GM23338 (cell line): ENCODE measurements around the gene HDAC5. TPM values are rescaled to one million over a fixed set of nuclear protein-coding genes. Genes with fewer than 3 reads are reported as not detected.

Experiments used
- ATAC-seq: fragments of 200-7000 bp; cut with Tn5 transposase; 3 replicates; pipeline ENCODE4 v1.9.1; 2020
- DNase-seq: peaks from one replicate; pipeline ENCODE4 v3.0.0-alpha.2; 2015; ENCODE audit warnings: low spot score
- H2AFZ ChIP-seq: fragments of 200-600 bp; sonication (generic); 2 replicates; pipeline ENCODE4 v1.8.0; 2016; ENCODE audit warnings: antibody characterized with exemption, mild to moderate bottlenecking, moderate library complexity
- H3F3A ChIP-seq: fragments of 200-600 bp; sonication (generic); replicated peaks from 2 replicates; pipeline ENCODE4 v1.8.0; 2017; ENCODE audit warnings: antibody characterized with exemption, mixed run types, low read depth
- H3K27ac ChIP-seq: fragments of 200-600 bp; sonication (generic); 2 replicates; pipeline ENCODE4 v1.6.1; 2016; ENCODE audit warnings: low read depth
- H3K27me3 ChIP-seq: fragments of 200-600 bp; sonication (generic); 2 replicates; pipeline ENCODE4 v1.8.0; 2016; ENCODE audit warnings: mild to moderate bottlenecking, mixed run types, moderate library complexity; ENCODE audit not compliant: insufficient read depth
- H3K36me3 ChIP-seq: fragments of 200-600 bp; sonication (generic); 2 replicates; pipeline ENCODE4 v1.8.0; 2016; ENCODE audit warnings: mild to moderate bottlenecking; ENCODE audit not compliant: insufficient read depth
- H3K4me1 ChIP-seq: fragments of 200-600 bp; sonication (generic); 2 replicates; pipeline ENCODE4 v1.8.0; 2016; ENCODE audit warnings: mild to moderate bottlenecking, moderate library complexity; ENCODE audit not compliant: insufficient read depth
- H3K4me2 ChIP-seq: fragments of 200-600 bp; sonication (generic); 2 replicates; pipeline ENCODE4 v1.7.1; 2017; ENCODE audit warnings: mixed run types
- H3K4me3 ChIP-seq: fragments of 200-600 bp; sonication (generic); 2 replicates; pipeline ENCODE4 v1.6.1; 2016; ENCODE audit warnings: mixed run types
- H3K79me2 ChIP-seq: fragments of 200-600 bp; sonication (generic); replicated peaks from 2 replicates; pipeline ENCODE4 v1.8.0; 2017; ENCODE audit warnings: mild to moderate bottlenecking; ENCODE audit not compliant: insufficient read depth
- H3K9me2 ChIP-seq: fragments of 200-600 bp; sonication (generic); 2 replicates; pipeline ENCODE4 v1.8.0; 2017; ENCODE audit not compliant: insufficient read depth
- H4K20me1 ChIP-seq: fragments of 200-600 bp; sonication (generic); replicated peaks from 2 replicates; pipeline ENCODE4 v1.8.0; 2017; ENCODE audit warnings: mild to moderate bottlenecking; ENCODE audit not compliant: insufficient read depth
- H3K27ac Mint-ChIP-seq: 2 replicates; pipeline ENCODE4 v1.8.0; 2020; ENCODE audit warnings: inconsistent platforms, mild to moderate bottlenecking, moderate library complexity, mixed read lengths
- H3K27me3 Mint-ChIP-seq: 3 replicates; pipeline ENCODE4 v1.8.0; 2022; ENCODE audit warnings: low read depth, mild to moderate bottlenecking, moderate library complexity, mixed read lengths, inconsistent platforms; ENCODE audit not compliant: insufficient read depth, poor library complexity
- H3K36me3 Mint-ChIP-seq: 3 replicates; pipeline ENCODE4 v1.8.0; 2021; ENCODE audit warnings: low read depth, mild to moderate bottlenecking, inconsistent platforms, moderate library complexity, mixed read lengths
- H3K4me1 Mint-ChIP-seq: 3 replicates; pipeline ENCODE4 v1.8.0; 2020; ENCODE audit warnings: mild to moderate bottlenecking, inconsistent platforms, mixed read lengths
- H3K4me3 Mint-ChIP-seq: 3 replicates; pipeline ENCODE4 v1.8.0; 2021; ENCODE audit warnings: moderate library complexity, mild to moderate bottlenecking, inconsistent platforms, mixed read lengths
- H3K9me3 Mint-ChIP-seq: 3 replicates; pipeline ENCODE4 v1.8.0; 2020; ENCODE audit warnings: moderate library complexity, mild to moderate bottlenecking, inconsistent platforms, mixed read lengths
- CREB1 ChIP-seq: fragments of 250-450 bp; sonication (Bioruptor Pico); IDR thresholded peaks from 2 replicates; pipeline ENCODE4 v1.5.0; 2020; ENCODE audit warnings: low read depth, mild to moderate bottlenecking, moderate library complexity
- EZH2 ChIP-seq: fragments of 200-600 bp; sonication (generic); IDR thresholded peaks from one replicate; pipeline ENCODE4 v1.8.0; 2017; ENCODE audit warnings: antibody characterized with exemption, mild to moderate bottlenecking, low read depth; ENCODE audit not compliant: unreplicated experiment
- EZH2phosphoT487 ChIP-seq: fragments of 200-600 bp; sonication (generic); IDR thresholded peaks from one replicate; pipeline ENCODE4 v1.8.1; 2018; ENCODE audit warnings: antibody characterized with exemption; ENCODE audit not compliant: unreplicated experiment
- JUNB ChIP-seq: IDR thresholded peaks from one replicate; pipeline ENCODE4 v1.6.1; 2016; ENCODE audit warnings: antibody characterized with exemption; ENCODE audit not compliant: unreplicated experiment
- POLR2AphosphoS5 ChIP-seq: IDR thresholded peaks from 2 replicates; pipeline ENCODE4 v1.6.1; 2016; ENCODE audit warnings: antibody characterized with exemption, low read depth
- STAT1 ChIP-seq: IDR thresholded peaks from one replicate; pipeline ENCODE4 v1.6.1; 2016; ENCODE audit warnings: antibody characterized with exemption; ENCODE audit not compliant: unreplicated experiment
- ZNF114 ChIP-seq: fragments of 250-450 bp; sonication (Bioruptor Pico); IDR thresholded peaks from 2 replicates; pipeline ENCODE4 v1.5.0; 2020; ENCODE audit warnings: mild to moderate bottlenecking, moderate library complexity
- polyA plus RNA-seq: library from polyadenylated mRNA; unstranded; fragments of >200 nt; fragmentation: Nextera tagmentation; extraction: Ambion mirVana; gene quantifications from 2 replicates; pipeline ENCODE4 v1.2.1, GENCODE V29; 2016
- total RNA-seq: library from RNA; depleted of rRNA; stranded (reverse); fragments of >200 nt; shearing (Covaris generic); gene quantifications from 2 replicates; pipeline ENCODE4 v1.2.3, GENCODE V29; 2014
- TF ChIP-seq, protein P1 (sequence below): IDR thresholded peaks from one replicate; pipeline ENCODE4 v1.6.1; 2018; ENCODE audit warnings: antibody characterized with exemption; ENCODE audit not compliant: unreplicated experiment
- TF ChIP-seq, protein P2 (sequence below): IDR thresholded peaks from 2 replicates; pipeline ENCODE4 v1.6.1; 2016; ENCODE audit warnings: antibody characterized with exemption
- TF ChIP-seq, protein P3 (sequence below), 2 experiments: fragments of 200-600 bp in 1 of 2; sonication (generic) in 1 of 2; conservative IDR thresholded peaks; 2 replicates each; pipeline versions ENCODE4 v1.5.1 to v1.6.1; 2016 to 2017; ENCODE audit warnings: antibody characterized with exemption in 2 of 2, low read depth in 2 of 2, mild to moderate bottlenecking in 2 of 2, moderate library complexity in 1 of 2

HDAC5 gene
- total and polyA plus RNA-seq, 2 experiments from 2014 or later: 16.9 to 71.1 TPM

DNA sequence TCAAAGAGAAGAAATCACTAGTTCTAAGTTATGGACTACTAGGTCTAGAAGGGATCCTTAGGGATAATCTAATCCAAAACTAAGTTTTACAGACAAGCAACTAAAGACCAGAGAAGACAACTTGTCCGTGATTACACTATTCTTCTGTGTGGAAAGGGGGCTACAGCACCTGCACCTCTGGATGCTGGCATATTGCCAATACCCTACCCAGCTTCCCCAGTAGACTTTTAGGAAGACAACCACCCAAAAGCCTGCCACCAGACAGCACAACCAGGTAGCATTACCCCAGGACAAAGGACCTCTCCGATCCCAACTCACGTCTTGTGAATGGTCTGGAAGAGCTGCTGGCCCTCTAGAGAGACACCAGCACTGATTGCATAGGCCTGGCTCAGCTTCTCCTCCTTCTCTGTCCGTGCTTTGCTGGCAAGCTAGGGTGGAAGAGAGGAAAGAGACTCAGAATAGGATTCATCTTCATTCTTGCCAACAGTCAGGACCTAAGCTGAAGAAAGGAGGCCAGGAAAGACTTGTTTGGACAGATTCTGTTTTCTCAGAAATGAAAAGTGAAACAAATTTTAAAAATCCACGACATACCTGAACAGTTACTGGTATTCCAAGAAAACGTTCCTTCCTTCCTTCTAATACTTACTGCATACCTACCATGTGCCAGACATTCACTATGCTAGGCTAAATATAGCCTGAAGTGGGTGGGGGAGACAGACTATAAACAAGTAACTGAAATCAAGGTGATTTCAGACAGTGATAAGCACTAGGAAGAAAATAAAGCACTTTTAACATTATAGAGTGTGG, 83.4 kb downstream of the HDAC5 start (continued):
- TF ChIP-seq, protein P1, sequence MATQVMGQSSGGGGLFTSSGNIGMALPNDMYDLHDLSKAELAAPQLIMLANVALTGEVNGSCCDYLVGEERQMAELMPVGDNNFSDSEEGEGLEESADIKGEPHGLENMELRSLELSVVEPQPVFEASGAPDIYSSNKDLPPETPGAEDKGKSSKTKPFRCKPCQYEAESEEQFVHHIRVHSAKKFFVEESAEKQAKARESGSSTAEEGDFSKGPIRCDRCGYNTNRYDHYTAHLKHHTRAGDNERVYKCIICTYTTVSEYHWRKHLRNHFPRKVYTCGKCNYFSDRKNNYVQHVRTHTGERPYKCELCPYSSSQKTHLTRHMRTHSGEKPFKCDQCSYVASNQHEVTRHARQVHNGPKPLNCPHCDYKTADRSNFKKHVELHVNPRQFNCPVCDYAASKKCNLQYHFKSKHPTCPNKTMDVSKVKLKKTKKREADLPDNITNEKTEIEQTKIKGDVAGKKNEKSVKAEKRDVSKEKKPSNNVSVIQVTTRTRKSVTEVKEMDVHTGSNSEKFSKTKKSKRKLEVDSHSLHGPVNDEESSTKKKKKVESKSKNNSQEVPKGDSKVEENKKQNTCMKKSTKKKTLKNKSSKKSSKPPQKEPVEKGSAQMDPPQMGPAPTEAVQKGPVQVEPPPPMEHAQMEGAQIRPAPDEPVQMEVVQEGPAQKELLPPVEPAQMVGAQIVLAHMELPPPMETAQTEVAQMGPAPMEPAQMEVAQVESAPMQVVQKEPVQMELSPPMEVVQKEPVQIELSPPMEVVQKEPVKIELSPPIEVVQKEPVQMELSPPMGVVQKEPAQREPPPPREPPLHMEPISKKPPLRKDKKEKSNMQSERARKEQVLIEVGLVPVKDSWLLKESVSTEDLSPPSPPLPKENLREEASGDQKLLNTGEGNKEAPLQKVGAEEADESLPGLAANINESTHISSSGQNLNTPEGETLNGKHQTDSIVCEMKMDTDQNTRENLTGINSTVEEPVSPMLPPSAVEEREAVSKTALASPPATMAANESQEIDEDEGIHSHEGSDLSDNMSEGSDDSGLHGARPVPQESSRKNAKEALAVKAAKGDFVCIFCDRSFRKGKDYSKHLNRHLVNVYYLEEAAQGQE: no peak

DNA sequence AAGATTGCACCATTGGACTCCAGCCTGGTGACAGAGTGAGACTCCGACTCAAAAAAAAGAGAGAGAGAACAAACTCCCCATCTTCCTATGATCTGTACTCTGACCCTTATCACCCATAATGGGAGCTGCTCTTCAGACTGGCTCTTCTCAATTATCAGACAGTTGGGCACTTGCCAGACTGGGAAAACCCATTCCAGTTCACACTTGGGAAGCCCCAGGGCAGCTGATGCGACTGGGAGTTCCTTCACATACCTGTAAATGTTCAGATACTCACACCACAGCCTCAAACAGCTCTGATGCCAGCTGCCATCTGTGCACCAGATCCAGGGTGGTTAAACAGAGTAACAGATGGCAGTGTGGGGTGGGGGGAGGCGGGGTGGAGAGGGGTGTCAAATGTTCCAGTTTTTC, 84.8 kb downstream of the HDAC5 start:
- H2AFZ ChIP-seq: no peak overlapping the region
- 0 out of 2 replicates have a peak, but pooled peaks cover 7% of the 10 kb centered on the region for H3F3A ChIP-seq
- ATAC-seq (no peak), DNase-seq (no peak)
- H3K4me3 ChIP-seq: no peak overlapping the region
- Mint-ChIP-seq H3K27ac (no peak overlapping the region), H3K4me3 (no peak overlapping the region), H3K27me3 (no peaks in the 10 kb centered on the region), H3K9me3 (no peaks in the 10 kb centered on the region), H3K4me1 (no peaks in the 10 kb centered on the region), H3K36me3 (peaks cover 61% of the 10 kb centered on the region)
- no peaks in the 10 kb centered on the region for H3K9me2 ChIP-seq
- no peak overlapping the region for H3K4me2 ChIP-seq
- peaks cover 49% of the 10 kb centered on the region for H3K36me3 ChIP-seq
- peaks cover 54% of the 10 kb centered on the region for H3K79me2 ChIP-seq
- no peaks in the 10 kb centered on the region for H3K4me1 ChIP-seq
- H4K20me1 ChIP-seq: peaks cover 39% of the 10 kb centered on the region
- no peak overlapping the region for H3K27ac ChIP-seq
- no peaks in the 10 kb centered on the region for H3K27me3 ChIP-seq
- no peak for TF ChIP-seq POLR2AphosphoS5
- TF ChIP-seq, protein P1: no peak
- TF ChIP-seq, protein P2, sequence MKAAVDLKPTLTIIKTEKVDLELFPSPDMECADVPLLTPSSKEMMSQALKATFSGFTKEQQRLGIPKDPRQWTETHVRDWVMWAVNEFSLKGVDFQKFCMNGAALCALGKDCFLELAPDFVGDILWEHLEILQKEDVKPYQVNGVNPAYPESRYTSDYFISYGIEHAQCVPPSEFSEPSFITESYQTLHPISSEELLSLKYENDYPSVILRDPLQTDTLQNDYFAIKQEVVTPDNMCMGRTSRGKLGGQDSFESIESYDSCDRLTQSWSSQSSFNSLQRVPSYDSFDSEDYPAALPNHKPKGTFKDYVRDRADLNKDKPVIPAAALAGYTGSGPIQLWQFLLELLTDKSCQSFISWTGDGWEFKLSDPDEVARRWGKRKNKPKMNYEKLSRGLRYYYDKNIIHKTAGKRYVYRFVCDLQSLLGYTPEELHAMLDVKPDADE: no peak
- TF ChIP-seq ZNF114 (CRISPR knock-in tag): no peak
- TF ChIP-seq STAT1: no peak
- TF ChIP-seq, protein P3, sequence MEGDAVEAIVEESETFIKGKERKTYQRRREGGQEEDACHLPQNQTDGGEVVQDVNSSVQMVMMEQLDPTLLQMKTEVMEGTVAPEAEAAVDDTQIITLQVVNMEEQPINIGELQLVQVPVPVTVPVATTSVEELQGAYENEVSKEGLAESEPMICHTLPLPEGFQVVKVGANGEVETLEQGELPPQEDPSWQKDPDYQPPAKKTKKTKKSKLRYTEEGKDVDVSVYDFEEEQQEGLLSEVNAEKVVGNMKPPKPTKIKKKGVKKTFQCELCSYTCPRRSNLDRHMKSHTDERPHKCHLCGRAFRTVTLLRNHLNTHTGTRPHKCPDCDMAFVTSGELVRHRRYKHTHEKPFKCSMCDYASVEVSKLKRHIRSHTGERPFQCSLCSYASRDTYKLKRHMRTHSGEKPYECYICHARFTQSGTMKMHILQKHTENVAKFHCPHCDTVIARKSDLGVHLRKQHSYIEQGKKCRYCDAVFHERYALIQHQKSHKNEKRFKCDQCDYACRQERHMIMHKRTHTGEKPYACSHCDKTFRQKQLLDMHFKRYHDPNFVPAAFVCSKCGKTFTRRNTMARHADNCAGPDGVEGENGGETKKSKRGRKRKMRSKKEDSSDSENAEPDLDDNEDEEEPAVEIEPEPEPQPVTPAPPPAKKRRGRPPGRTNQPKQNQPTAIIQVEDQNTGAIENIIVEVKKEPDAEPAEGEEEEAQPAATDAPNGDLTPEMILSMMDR (conservative IDR thresholded peaks at IDR 0.05; ENCODE audit: low read depth in 2 of 2): no peak
- TF ChIP-seq CREB1 (CRISPR knock-in tag): no peak
- no peak for TF ChIP-seq JUNB
- no peak for TF ChIP-seq EZH2
- TF ChIP-seq EZH2phosphoT487: no peak
